Medulla oblongata (tissue), 1 donor: Measurements from ENCODE around the gene ROR2.
"Not testable (repeated sequence)": the region's sequence is repeated elsewhere in the genome, so short reads cannot be mapped to it uniquely, and the experiment has no call there.

ENCODE experiments used
- DNase-seq: peaks from one replicate; pipeline ENCODE4 v3.0.0-alpha.2; 2015; ENCODE audit errors: extremely low spot score

Gene ROR2

GRCh38 chr9:91577633-91578061, 372.4 kb downstream of the ROR2 start:
- no peak for DNase-seq

GRCh38 chr9:91572811-91573210, 377.2 kb downstream of the ROR2 start:
- no peak for DNase-seq

DNA sequence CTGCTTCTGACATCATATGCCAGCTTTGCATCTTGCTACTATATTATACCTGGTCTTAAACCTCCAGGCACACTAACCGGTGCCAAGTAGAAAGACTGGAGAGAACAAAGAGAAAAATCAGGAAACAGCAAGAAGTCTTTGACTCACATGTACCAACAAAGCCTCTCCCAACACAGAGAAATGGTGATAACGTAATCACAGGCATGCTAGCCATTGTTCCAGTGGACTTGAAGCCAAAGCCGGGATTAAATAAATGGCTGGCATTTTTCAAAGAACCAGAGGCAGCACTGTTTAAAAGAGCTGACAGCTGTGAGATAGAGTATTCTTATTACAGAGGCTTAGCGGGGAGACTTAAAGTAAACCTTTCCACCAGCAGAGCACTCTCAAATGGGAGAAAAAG, 378.0 kb downstream of the ROR2 start:
- no peak for DNase-seq

GRCh38 chr9:91571036-91571435, 379.0 kb downstream of the ROR2 start:
- no peak for DNase-seq

GRCh38 chr9:91567642-91568274, 382.3 kb downstream of the ROR2 start:
- DNase-seq: no peak

DNA sequence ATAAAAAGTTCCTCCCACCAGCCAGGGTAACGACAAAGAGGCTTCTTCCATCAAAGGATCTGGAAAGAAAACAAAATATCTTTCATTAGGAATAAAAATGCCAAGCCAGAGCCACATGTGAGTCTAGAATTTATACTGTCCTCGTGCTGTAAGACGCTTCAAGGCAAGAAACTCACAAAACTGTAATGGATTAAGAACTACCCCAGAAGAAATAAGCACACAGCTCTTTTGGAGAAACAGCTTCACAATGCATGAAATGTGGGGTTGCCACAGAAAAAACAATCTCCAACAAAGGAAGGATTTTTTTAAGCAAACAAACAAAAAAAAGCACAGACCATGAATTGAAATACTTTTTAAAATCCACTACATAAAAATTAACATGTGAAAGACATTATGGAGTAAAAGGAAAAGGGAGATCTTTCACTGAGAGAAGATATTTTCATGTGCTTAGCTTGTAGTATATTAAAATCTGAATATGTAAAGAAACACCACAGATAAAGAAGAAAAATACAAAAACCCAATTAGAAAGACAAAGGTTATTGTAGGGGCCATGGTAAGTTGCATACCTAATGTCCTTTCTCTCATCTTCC, 385.9 kb downstream of the ROR2 start:
- no peak for DNase-seq

- no peak for DNase-seq
Measured at GRCh38 chr9:91562416-91562815, 387.6 kb downstream of the ROR2 start.

DNA sequence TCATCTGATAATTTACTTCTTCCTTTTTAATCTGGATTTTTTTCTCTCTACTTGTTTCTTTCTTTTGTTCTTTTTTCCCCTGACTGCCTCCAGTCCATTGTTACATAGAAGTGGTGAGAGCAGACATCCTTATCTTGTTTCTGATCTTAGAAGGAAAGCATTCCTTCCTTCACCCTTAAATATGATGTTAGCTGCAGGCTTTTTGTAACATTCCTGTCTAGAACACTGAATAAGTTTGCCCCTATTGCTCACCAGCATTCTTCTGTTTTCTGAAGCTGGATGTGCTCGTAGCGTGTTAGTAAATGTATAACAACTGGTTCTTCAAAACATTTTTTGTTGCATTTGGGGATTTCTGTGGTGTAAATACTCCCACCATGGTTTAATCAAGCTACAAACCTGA, 389.7 kb downstream of the ROR2 start:
- no peak for DNase-seq

DNA sequence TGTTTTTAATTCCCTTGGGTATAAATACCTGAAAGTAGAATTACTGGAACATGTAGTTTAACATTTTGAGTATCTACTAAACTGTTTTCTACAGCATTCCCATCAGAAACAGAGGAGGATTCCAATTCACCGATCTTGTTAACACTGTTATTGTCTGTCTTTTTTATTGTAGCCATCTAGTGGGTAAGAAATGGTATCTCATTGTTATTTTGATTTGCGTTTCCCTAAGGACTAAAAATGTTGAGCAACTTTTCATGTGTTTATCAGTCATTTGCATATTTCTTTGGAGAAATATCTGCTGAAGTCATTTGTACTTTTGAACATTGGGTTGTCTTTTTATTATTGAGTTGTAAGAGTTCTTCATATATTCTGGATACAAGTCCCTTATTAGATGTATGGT, 391.1 kb downstream of the ROR2 start:
- DNase-seq: no peak

GRCh38 chr9:91558395-91558794, 391.6 kb downstream of the ROR2 start:
- no peak for DNase-seq

GRCh38 chr9:91557327-91557726, 392.7 kb downstream of the ROR2 start:
- no peak for DNase-seq

- no peak for DNase-seq
Measured at GRCh38 chr9:91555132-91555531, 394.9 kb downstream of the ROR2 start.

DNA sequence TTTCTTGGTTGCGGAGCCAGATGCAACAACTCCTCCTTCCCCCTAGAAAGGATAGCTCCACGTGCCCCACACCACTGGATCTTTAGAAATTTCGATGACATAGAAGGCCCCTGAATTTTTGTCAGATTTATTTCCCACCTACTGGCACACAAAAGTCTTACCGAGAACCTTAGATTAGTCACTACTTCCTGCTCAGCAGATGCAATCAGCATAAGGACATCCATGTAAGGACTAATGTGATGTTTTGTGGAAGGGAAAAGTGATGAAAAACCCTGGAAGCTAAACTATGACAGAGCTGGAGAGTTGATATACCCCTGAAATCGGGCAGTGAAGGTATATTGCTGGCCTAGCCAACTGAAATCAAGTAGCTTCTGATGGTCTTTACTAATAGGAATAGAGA, 400.9 kb downstream of the ROR2 start:
- no peak for DNase-seq

- DNase-seq: no peak
Measured at GRCh38 chr9:91547081-91547480, 402.9 kb downstream of the ROR2 start.

GRCh38 chr9:91546574-91546973, 403.5 kb downstream of the ROR2 start:
- DNase-seq: no peak

- no peak for DNase-seq
Measured at GRCh38 chr9:91541734-91542133, 408.3 kb downstream of the ROR2 start.

GRCh38 chr9:91540506-91540905, 409.5 kb downstream of the ROR2 start:
- DNase-seq: not testable (repeated sequence)

DNA sequence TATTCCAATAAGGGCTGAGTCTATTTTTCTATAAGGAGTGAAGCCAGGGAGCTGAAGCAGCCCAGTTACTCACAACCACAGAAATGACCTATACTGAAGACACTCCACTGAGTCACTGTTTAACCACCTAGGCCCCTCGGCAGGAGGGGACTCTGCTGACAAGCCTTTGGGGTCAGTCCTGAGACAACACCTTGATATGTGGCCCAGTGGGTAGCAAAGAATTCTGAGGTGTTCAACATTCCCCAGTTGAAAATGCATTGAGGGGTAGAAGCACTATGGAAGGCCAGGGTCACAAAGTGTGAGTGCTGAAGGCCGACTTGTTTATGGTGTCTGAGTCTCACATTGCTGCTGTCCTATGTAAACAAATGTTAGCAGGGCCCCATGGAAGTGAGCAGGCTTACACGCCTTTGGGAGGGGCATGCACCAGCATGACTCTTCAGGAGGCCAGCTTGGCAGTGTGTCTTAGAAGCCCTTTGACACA, 413.8 kb downstream of the ROR2 start:
- no peak for DNase-seq

DNA sequence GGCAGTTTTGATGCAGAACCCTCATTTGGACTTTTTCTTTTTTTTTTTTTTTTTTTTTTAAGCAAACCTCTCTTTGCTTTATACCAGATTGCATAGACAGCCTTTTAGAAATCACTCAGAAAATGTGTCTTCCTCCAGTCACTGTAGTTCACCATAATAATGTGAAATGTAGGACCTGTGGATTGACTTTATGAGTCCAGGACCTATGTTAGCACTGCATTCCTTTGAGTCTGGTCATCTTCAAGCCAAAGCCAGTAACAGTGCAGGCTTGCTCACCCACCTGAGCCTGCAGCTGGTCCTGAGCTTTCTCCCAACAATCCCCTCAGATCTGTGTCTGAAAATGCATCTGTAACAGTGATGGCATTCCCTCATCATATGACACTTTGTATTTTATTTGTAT, 415.7 kb downstream of the ROR2 start:
- DNase-seq: no peak

DNA sequence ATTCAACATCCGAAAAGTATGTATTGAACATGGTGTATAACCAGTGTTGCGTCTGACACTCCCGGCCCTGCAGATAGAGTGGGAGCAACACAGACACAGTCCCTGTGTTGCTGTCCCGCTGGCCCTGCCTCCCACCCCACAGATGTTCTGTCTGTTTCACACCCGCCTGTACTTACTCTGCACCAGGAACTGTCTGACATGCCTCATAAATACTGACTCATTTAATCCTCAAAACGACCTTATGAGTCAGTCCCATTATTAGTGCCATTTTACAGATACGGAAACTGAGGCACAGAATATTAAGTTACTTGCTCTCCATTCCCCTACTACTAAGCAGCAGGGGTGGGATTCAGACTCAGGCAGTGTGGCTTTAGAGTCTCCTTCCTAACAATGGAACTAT, 416.6 kb downstream of the ROR2 start:
- no peak for DNase-seq

DNA sequence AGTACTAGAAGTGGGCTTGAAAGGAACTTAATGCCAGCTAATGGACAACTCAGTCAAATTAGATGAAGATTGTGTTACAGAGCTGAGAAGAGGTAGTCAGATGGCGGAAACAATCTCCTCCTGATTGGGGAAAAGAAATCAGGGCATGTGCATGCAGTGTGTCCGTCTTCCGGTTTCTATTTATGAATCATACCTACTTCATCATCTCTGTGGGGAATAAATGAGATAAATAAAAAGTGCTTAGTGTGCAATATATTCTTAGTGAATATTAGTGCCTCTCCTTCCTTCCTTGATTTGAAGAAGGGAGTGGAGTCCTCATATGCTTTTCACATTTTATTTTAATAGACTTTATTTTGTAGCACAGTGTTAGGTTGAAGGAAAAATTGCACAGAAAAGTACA, 417.7 kb downstream of the ROR2 start:
- no peak for DNase-seq

DNA sequence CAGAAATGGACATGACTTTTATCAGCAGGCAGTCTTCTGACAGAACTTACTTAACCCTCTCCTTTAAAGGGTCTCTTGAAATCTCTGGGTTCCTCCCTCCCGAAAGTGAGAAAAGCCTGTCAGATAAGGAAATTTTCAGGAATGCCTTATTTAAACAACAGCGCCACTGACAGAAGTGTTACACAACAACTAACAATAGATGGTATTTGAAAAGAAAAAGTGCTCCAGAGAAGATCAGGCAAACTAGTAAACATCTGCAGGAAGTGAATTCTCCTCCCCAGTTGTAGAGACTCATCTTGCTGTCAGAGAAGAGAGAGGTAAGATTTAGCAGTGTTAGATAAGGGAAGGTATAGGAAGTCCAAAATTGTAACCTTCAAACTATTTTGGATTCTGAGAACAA, 419.2 kb downstream of the ROR2 start:
- no peak for DNase-seq

DNA sequence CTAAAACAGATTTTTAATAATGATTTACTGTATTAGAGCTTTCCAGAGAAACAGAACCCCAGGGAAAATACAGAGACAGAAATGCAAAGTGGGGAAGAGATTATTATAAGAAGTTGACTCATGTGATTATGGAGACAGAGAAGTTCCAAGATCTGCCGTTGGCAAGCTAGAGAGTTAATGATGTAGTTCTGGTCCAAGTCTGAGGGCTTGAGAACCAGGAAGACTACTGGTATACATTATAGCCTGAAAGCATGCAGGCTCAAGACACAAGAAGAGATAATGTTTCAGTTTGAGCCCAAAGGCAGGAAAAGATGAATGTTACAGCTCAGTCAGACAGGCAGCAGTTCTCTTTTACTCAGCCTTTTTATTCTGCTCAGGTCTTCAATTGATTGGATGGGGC, 427.5 kb downstream of the ROR2 start:
- no peak for DNase-seq
